Endothelial cell of hepatic sinusoid (primary cell): Measurements from ENCODE around the gene FCRL4.

ENCODE experiments used
- in situ Hi-C: cut with HindIII; loops from 2 replicates; pipeline ENCODE4 v1.10.0; 2017; ENCODE audit warnings: low sequenced_read_pairs

Gene FCRL4

DNA sequence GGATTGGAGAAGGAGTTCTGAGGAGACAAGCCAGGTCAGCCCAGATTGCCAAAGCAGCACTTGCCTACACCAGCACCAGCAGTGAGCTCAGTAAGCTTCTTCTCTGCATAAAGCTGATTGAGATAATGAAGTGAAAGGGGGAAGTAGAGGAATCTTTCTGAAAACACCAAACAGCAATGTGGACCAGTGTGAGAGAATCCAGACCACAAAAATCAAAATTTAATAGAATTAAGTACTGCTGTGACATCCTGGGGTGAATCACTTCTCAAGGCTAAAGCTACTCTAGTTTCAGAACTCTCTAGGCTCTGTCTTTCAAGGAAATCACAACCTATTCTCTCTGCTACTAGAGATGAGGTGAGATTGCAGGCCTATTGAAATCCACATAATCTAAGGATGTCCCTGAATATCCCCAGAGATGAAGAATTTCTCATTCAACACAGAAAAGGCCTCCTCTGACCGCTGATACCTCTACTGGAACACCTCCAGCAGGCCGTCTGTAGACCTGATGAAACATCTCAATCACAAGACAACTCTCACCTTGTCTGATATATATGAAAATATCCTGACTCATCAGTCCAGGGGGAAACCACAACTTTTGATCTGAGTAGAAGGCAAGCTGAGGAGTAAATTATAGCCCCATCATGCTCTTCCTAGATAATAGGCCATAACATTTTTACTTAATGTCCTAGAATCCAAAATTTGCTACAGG is at the start of gene FCRL4:
FCRL4 (minus strand) TSS at position 127 of the 709 bp plus-strand sequence. CDS start 141 bp downstream, outside the sequence.
- in situ Hi-C loops = no loop called here

DNA sequence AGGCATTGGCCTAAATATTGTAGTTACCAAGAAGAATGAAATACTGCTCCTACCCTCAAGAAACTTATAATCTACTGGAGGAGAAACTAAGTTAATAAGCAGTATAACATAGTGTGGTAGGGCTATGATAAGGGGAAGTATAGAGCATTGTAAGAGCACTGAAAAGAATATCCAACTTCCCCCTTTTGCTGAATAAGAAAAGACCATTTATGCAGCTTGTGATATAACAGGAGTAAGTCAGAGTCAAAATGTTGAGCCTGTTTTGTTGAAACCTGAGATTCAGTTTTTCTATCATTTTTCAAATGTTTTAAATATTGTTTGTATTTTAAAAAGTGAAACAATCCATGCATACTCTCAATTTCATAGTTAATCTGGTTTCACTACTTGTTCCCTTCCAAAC is 48.3 kb upstream of the FCRL4 start:
- in situ Hi-C loops = no loop called here

DNA sequence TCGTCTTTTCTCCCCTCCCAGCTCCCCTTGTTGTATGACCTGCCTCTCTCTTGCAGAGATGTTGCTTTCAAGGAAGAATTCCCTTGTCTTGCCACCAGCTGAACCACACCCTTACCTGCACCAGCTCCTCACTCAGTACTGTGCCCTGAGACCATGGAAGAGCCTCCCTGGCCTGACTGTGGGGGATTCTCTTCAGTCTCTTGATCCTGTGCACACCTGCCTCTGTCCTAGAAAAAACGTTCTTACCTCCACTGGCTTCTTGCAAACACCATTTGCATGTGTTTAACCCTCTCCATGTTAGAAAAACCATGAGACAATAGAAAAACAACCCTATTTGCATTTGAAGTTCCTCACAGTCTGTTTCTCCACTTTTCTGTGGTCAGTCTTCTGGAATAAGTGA is 43.3 kb upstream of the FCRL4 start:
- in situ Hi-C loops = no loop called here

DNA sequence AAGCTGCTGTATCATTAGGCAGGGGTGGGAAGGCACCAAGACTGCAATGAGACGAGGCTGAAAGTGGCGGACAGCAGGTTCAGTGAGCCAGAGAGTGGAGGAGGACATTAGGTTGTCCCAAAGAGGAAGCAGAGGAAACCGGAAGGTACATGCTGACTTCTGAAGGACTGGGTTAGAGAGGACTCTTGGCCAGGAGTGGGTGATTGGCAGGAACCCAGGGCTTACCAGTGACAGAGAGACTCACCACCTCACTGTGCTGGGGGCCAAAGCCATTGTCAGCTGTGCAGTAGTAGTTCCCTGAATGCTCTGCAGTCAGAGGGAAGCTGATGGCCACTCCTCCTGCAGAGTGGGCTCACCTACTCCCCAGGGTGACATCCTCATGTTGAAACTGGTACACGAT is 41.9 kb upstream of the FCRL4 start:
- in situ Hi-C loops = no loop called here

DNA sequence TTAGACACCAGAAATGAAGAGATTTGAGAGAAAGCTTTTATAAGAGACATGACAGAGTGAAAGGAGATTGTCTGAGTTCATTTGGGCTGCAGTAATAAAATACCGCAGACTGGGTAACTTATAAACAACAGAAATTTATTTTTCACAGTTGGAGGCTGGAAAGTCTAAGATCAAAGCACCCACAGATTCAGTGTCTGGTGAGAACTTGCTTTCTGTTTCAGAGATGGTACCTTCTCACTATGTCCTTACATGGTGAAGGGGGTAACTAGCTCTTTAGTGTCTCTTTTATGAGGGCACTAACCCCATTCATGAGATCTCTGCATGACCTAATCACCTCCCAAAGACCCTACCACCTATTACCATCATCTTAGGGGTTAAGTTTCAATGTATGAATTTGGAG is 30.9 kb upstream of the FCRL4 start:
- in situ Hi-C loops = no loop called here

DNA sequence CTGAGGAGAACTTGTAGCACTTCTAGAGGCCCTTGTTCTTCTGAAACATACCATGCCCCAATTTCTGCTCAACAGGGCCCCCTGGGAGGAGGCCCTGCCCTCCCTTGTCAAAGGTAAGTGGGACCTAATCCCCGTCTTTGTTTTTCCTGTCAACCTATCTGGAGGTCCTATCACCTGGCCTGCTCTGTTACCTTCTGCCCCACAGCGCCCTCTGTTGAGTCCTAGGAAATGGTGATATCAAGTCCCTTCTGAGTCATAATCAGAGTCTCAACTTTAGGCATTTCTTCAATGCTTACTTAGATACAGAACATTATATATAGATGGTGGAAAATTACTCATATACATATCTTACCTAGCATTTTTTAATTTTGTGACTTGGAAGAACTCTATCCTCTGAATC is 28.2 kb upstream of the FCRL4 start:
- in situ Hi-C loops = no loop called here

DNA sequence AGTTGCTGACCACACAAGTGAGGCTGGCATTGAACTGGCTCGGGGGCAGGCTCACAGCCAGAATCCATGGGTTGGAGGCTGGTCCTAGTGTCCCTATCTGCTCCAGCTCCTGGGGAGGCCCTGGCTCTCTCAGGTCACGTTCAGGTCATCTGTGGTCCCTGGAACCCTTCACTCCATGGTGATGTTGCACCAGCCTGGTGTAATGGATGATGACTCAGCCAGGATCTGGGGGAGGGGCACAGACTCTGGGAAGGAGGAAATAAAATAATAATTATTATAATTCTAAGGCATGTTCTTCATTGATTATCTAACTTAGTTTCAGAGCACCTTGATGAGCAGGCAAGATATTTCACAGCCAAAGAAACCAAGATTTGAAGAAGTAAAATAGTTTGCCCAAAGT is 26.6 kb upstream of the FCRL4 start:
- in situ Hi-C loops = no loop called here

DNA sequence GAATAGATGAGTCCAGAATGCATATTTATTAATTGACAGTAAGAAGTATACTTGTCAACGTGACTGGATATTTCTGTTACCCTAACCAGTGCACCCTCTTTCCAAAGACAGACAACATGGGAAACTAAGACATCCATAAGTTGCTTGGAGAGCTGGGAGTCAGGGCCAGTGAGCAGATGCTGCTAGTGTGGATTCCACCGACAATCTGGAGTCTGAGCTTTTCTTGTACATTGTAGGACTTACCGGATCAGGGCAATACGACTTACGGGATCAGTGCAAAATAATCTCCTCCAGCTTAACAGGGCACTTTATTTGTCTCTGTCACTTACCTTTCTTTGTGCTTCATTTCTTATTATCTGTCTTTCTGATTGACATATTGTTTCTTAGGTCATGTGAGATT is 24.6 kb upstream of the FCRL4 start:
- in situ Hi-C loops = no loop called here

DNA sequence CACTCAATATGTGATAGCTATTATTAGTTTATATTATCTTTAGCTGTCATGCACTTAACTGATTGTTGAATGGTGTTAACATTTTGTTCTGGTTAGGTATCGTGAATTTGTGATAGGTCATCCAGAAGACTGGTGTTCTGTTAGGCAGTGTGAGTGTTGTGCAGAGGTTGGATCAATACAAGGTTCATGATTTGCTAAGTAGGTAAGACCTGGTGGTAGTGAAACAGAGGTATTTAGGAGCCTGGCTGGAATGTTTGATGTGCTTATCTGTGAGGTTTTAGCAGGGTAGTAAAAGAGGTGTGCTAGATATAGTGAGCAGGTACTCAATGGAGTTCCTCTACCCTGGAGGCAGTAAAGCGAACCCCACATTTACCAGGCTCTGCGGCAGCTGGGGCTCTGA is 20.3 kb upstream of the FCRL4 start:
- in situ Hi-C loops = no loop called here

DNA sequence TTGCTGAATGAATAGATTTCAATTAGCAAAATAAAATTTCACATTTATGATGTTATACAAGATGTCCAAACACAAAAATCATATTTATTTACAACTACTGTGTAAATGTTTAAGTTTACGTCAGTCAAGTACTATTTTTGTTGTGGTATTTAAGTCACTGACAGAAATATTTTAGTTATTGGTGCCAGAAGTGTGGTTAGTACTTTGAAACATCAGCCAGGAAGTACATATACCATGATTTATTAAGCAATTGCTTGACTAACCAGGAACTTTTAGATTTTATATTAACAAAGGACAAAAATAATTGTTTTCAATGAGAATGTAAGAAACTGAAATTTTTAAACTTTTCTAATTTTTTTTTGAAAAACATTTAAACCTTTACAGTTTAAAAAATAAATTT is 2.4 kb upstream of the FCRL4 start:
- in situ Hi-C loops = no loop called here

DNA sequence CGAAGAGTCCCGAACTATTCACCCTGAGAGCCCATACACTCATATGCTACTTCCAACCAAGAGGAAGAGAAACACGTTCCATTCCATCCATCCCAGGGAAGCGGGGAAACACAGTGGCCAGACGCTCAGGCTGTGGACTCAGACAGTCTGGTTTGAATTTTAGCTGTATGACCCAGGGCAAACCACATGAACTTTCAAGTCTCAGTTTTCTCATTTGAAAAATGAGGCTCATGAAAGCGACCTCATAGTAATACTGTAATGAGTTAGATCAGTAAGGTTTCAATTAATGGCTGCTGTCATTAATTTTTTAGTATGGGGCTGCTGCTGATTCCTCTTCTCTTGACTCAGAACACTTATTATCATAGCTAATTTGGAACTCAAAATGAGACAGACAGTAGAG is 1.5 kb downstream of the FCRL4 start:
- in situ Hi-C loops = no loop called here

DNA sequence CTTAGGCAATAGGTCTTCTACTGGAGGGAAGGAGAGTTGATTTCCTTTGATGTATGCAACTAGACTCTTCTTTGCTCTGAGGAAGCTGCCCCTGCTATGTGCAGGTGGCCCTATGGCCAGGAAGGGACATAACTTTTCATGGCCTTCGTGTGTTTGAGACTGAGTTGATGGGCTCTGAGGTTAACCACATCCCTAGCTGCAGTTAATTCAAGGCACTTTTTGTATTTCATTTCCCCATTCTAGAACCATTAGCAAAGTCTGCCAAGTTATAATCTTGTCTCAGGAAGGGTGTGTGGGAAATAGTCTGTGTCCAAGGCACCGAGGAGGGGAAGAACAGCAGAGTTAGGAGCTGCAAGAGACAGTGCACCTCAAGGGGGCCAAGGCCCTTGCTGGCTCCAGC is 2.5 kb downstream of the FCRL4 start:
- in situ Hi-C loops = no loop called here

DNA sequence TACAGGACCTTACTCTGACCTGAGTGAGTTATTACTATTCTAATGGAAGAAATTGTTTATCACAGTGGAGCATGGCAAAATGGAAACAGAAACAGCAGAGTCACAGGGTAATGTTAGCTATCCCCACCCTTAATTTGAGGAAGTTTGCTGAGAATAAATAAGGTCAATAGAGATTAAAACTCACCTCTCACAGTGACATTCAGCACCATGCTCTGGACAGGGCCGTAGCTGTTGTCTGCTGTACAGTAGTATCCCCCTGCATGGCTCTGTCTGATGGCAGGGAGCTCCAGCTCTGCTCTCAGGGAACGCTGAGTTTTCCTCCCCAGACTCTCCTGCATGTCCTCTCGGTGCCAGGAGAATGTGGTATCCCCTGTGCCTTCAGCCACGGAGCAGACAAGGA is 11.9 kb downstream of the FCRL4 start:
- in situ Hi-C loops = no loop called here

DNA sequence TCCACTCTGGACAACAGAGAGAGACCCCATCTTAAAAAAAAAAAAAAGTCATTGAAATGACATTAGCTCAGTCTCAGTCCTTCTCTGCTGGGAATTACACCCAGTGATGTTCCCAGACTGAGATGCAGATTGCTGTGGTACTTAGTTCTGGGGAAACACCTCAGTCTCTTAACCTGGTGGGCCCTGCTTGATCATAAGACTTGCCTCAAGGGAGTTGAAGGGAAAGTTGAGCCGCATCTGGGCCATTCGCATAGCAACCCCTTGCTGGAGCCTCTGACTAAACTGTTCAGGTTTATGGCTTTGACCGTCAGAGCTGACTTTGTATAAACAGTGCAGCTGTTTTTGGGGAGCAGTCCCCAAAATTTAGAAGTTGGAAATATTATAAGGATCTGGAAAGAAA is 13.4 kb downstream of the FCRL4 start:
- in situ Hi-C loops = no loop called here

DNA sequence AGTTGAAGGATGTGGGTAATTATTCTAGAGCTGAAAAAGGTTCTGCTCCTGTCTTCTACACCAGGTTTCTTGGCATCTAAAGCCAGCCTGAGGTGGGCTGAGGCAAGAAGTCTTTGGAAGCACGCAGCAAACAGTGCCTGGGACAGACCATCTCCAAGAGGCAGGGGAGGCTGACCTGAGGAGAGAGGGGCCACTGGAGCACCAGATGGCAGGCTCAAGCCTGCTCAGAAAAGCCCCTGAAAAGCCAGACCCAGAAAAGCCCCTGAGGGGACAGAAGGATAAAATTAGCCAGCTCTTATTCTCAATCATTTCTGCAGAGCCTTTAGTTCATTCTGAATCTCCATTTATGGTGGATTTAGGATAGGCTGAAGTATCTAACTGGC is 17.1 kb downstream of the FCRL4 start:
- in situ Hi-C loops = no loop called here

DNA sequence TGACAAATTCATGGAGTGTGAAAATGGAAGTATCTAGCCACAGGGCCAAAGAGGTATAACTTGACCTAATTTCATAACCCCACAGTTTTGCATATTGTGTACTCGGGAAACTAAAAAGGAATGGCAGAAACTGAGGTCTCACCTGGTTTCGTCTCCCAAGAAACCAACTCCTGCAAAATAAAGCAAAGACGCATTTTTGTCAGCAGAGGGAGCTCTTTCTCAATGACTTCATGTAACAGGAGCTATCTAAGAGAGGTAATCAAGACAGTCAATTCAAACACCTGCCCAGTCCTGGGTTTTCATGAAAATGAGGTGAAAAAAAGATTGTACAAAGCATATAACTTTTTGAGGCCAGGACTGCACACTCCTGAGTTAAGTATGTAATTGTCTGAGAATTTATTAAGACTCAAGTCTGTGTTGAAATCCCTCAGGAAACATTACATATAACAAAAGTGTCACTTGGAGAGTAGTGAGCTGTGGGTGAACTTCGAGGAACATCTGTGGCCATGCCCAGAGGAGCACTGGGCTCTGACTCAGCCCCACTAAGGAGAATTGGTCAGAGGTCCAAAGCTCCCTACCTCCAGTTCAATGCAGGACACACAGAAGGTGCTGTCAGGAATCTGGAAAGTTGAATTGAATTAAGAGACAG is 17.6 kb downstream of the FCRL4 start:
- in situ Hi-C loops = no loop called here

DNA sequence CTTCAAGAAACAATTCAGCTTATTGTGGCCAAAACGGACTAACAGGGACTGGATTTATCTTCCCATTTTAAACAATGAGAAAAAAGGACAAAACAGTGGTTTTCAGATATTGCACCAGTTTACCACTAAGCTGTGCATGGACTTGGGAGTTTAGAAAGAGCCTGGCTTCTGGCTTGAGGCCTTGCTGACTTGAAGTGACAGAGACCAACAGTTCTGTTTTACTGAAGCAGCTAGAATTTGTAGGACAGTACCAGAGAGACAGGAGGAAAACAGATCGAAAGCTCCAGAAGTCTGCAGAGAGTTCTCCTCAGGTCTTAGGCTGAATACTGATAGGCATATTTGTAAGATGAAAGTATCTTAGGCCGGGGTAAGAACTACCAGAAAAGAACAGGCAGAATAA is 20.5 kb downstream of the FCRL4 start:
- in situ Hi-C loops = no loop called here

DNA sequence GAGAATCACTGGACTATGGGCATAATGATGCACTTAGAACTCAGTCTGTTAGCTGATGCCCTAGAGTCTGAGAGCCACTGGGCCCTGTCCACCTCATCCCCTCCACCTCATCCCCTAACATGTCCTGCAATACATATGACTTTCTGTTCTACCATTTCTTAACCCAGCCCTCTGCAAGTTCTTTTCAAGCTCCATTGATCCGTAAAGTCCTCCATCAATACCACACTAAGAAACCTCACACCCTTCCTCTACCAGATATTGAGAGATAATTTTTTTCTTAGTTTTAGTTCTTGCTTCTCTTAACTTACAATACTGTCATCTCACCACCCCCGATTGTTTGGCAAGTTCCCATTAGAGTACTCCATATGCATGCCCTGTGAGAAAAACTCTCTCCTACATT is 22.1 kb downstream of the FCRL4 start:
- in situ Hi-C loops = no loop called here

DNA sequence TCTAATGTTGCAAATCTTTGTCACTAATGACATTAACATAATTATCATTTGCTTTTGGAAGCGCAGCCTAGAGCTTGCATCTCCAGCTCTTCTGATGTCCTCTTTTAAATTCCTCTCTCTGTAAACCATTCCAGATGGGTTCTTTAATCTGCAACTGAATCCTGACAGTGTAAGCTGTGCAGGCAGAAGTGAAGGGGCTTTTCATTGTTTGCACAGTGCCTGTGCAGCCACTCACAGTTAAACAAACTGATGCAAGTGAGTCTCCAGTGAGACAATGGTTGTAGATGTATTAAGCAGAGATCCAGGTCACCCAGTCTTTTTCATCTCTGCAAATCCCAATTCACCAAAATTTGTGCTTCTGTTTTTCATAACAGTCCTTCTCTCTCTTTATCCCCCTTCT is 23.0 kb downstream of the FCRL4 start:
- in situ Hi-C loops = no loop called here

DNA sequence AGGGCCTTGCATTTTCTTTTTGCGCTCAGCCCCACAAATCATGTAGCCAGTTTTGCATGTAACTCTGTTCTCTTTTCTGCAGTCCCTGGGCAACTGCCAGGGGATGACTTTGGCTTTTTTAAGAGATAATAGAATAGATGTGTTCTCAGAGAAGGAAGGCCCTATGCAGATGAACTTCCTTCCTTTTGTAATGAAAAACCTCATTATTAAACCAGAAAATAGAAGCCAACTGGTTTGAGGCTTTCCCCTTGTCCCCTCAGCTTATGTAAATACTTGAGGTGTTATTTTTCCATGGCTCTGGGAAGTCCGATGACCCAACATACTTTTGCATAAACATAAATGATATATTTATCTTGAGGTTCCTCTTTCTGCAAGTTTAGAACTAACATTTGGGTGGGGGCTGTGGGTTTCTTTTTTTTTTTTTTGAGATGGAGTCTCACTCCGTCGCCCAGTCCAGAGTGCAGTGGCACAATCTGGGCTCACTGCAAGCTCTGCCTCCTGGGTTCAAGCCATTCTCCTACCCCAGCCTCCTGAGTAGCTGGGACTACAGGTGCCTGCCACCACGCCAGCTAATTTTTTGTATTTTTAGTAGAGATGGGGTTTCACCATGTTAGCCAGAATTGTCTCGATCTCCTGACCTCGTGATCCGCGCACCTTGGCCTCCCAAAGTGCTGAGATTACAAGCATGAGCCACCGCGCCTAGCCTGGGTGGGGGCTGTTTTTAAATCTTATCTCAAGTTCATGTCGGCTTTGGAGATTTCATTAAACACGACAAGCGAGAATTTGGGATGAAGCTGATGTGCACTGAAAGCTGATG is 31.2 kb downstream of the FCRL4 start:
- in situ Hi-C loops = no loop called here

DNA sequence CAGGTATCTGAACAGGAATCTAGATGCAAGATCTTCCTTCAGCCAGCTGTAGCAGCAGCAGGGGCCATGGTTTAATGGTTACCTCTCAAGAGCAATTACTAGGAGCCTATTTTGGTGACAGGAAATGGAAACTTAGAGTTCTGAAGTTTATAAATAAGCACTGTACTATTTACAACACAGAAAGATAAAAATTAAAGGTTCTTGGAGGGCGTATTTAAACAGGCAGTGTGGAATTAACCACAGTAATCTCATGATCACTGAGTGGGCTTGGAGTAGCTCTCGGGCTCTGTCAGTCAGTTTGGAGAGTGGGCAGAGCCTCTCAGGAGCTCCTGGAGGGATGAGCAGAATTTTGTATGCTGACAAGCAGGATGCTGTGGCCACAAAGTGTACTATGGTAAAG is 35.4 kb downstream of the FCRL4 start:
- in situ Hi-C loops = no loop called here

DNA sequence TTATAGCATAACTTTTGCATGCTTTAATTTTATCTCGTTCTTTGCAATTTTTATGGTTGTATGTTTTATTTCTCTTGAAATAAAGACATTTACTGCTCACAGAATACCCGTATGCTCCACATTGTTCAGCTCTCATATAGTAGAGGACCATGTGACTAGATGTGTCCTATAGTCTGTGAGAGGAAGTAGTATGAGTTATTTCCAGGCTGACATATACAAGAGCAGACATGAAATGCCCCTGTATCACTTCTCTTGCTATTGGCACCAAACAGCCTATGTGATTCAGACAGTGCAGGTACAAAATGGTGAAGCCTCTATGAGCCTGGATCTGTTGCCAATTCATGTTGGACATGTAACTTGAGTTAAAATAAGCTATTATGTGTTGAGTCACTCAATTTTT is 39.8 kb downstream of the FCRL4 start:
- in situ Hi-C loops = no loop called here
